T-helper 2 cell treated with Interferon-gamma antibody and Interleukin-4, amounts not matched to agents 5 μg/mL and 100 μg/mL, for 36 hours (primary cell): Measurements from ENCODE around the gene IFT22.
A peak's percentile ranks its signal among the peaks of the same experiment; 100 is the strongest.
"Not testable (repeated sequence)": the region's sequence is repeated elsewhere in the genome, so short reads cannot be mapped to it uniquely, and the experiment has no call there.

ENCODE experiments used
- DNase-seq: peaks from one replicate; pipeline ENCODE4 v3.0.0; 2021; ENCODE audit warnings: low spot score
- H3K27ac Mint-ChIP-seq: one replicate; pipeline ENCODE4 v1.8.0; 2021; ENCODE audit warnings: mild to moderate bottlenecking, mixed read lengths
- H3K27me3 Mint-ChIP-seq: one replicate; pipeline ENCODE4 v1.8.0; 2021; ENCODE audit warnings: low read depth, mixed read lengths
- H3K36me3 Mint-ChIP-seq: one replicate; pipeline ENCODE4 v1.8.0; 2021; ENCODE audit warnings: low read depth, mixed read lengths
- H3K4me1 Mint-ChIP-seq: one replicate; pipeline ENCODE4 v1.8.0; 2021; ENCODE audit warnings: low read depth, mixed read lengths
- H3K4me3 Mint-ChIP-seq: one replicate; pipeline ENCODE4 v1.8.0; 2022; ENCODE audit warnings: mild to moderate bottlenecking, moderate library complexity, mixed read lengths
- H3K9me3 Mint-ChIP-seq: one replicate; pipeline ENCODE4 v1.8.0; 2021; ENCODE audit warnings: mixed read lengths

IFT22 gene

GRCh38 chr7:101321491-101322401, at the start of gene IFT22:
Gene IFT22, minus strand, starts transcription at chr7:101321812. Its CDS starts 103 bp downstream, at chr7:101321709.
- Mint-ChIP-seq H3K9me3 (no peaks in the 10 kb centered on the region), H3K4me1 (peaks cover 9% of the 10 kb centered on the region), H3K36me3 (no peaks in the 10 kb centered on the region), H3K27ac (peak within 1 kb of the TSS; percentile 85), H3K27me3 (peaks cover 2% of the 10 kb centered on the region), H3K4me3 (peak within 1 kb of the TSS; percentile 93)
- DNase-seq: peak; percentile 84

GRCh38 chr7:101370836-101371235, 49.2 kb upstream of the IFT22 start:
- Mint-ChIP-seq H3K4me3 (no peak overlapping the region), H3K27me3 (peaks cover 33% of the 10 kb centered on the region), H3K36me3 (no peaks in the 10 kb centered on the region), H3K4me1 (peaks cover 7% of the 10 kb centered on the region), H3K9me3 (no peaks in the 10 kb centered on the region), H3K27ac (no peak overlapping the region)
- DNase-seq: no peak

DNA sequence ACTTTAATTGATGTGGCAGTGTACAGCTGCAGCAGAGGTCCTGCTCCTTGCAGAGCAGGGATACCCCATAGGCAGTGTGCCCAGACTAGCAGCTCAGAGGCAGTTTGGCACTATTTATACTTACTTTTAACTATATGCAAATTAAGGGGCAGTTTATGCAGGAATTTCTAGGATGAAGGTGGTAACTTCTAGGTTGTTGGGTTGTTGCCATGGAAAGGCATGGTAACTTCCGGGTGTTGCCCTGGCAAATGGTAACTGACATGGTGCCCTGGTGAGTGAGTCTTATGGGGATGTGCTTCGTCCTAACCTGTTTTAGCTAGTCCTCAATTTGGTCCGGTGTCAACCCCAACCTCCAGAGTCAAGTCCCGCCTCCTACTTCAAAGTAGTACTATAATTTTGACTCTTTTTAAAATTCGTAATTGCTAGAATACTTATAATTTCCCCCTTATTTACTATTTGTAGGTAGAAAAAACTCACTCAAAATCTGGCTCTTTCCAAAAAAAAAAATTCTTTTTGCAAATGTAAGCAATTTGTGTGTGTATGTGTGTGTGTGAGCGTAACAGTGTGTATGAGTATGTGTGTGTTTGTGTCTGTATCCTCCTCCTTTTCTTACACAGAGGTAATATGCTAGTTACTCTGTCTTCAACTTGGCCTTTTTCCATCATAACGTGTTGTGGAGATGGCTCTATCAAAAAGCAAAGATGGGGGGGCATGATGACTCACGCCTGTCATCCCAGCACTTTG, 47.0 kb upstream of the IFT22 start:
- Mint-ChIP-seq H3K27ac (no peak overlapping the region), H3K27me3 (peaks cover 37% of the 10 kb centered on the region), H3K4me1 (peaks cover 9% of the 10 kb centered on the region), H3K9me3 (no peaks in the 10 kb centered on the region), H3K36me3 (no peaks in the 10 kb centered on the region), H3K4me3 (no peak overlapping the region)
- DNase-seq: no peak

- Mint-ChIP-seq H3K36me3 (no peaks in the 10 kb centered on the region), H3K4me1 (peaks cover 9% of the 10 kb centered on the region), H3K9me3 (no peaks in the 10 kb centered on the region), H3K27ac (no peak overlapping the region), H3K4me3 (no peak overlapping the region), H3K27me3 (peaks cover 34% of the 10 kb centered on the region)
- no peak for DNase-seq
Measured at GRCh38 chr7:101367676-101368075, 46.1 kb upstream of the IFT22 start.

GRCh38 chr7:101365956-101366355, 44.3 kb upstream of the IFT22 start:
- H3K9me3 Mint-ChIP-seq: no peaks in the 10 kb centered on the region
- peaks cover 37% of the 10 kb centered on the region for H3K27me3 Mint-ChIP-seq
- no peak overlapping the region for H3K4me3 Mint-ChIP-seq
- no peaks in the 10 kb centered on the region for H3K36me3 Mint-ChIP-seq
- no peak overlapping the region for H3K27ac Mint-ChIP-seq
- no peak for DNase-seq
- peaks cover 9% of the 10 kb centered on the region for H3K4me1 Mint-ChIP-seq

GRCh38 chr7:101363734-101364374, 42.2 kb upstream of the IFT22 start:
- Mint-ChIP-seq H3K36me3 (no peaks in the 10 kb centered on the region), H3K27ac (no peak overlapping the region), H3K4me3 (no peak overlapping the region), H3K27me3 (peaks cover 30% of the 10 kb centered on the region), H3K9me3 (no peaks in the 10 kb centered on the region), H3K4me1 (peaks cover 6% of the 10 kb centered on the region)
- DNase-seq: peak; percentile 68

GRCh38 chr7:101363196-101363733, 41.7 kb upstream of the IFT22 start:
- Mint-ChIP-seq H3K27me3 (peaks cover 28% of the 10 kb centered on the region), H3K27ac (no peak overlapping the region), H3K36me3 (no peaks in the 10 kb centered on the region), H3K4me1 (peaks cover 6% of the 10 kb centered on the region), H3K4me3 (no peak overlapping the region), H3K9me3 (no peaks in the 10 kb centered on the region)
- no peak for DNase-seq

DNA sequence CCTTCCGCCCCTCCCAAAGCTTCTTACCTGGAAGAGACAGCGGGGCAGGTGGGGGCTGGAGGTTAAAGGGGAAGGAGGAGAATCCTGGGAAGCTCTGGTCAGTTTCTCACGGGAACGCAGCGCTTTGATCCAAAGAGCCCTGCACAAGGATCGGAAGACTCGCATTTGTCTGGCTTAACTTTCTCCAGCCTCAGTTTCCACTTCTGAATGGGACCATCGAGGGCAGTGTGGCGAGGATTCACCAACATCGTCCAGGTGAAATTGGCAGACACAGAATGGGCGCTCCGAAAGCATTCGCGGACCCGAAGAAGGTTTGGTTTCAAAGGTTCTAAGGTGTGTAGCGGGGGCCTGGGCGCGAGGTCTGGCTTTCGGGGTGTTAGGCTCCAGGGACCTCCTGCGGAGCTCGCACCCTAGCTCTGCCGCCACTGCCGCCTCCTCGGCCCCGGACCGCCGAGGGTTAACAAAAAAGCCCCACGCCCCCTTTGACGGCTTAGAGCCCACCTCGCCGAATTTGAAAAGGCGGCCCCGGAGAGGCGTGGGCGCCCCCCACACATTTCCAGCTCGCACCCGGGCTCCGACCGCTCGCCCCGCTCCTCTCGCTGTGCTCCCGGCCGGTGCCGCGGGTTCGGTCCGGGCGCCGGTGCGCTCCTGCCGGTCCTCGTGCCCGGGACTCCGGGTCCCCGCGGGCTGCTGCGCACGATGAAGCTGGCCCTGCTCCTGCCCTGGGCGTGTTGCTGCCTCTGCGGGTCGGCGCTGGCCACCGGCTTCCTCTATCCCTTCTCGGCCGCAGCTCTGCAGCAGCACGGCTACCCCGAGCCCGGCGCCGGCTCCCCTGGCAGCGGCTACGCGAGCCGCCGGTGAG, 41.0 kb upstream of the IFT22 start, which contains the start of gene COL26A1:
COL26A1 (plus strand) TSS at position 542 of the 862 bp plus-strand sequence; CDS start at position 700, 158 bp downstream.
- Mint-ChIP-seq H3K4me3 (peak within 1 kb of the TSS; percentile 26), H3K4me1 (peaks cover 2% of the 10 kb centered on the region), H3K36me3 (no peaks in the 10 kb centered on the region), H3K9me3 (no peaks in the 10 kb centered on the region), H3K27me3 (peaks cover 24% of the 10 kb centered on the region), H3K27ac (no peak within 1 kb of the TSS)
- no peak for DNase-seq

GRCh38 chr7:101357433-101357832, 35.8 kb upstream of the IFT22 start:
- Mint-ChIP-seq H3K9me3 (no peaks in the 10 kb centered on the region), H3K27ac (no peak overlapping the region), H3K27me3 (peaks cover 15% of the 10 kb centered on the region), H3K4me3 (no peak overlapping the region), H3K4me1 (peaks cover 7% of the 10 kb centered on the region), H3K36me3 (no peaks in the 10 kb centered on the region)
- no peak for DNase-seq

DNA sequence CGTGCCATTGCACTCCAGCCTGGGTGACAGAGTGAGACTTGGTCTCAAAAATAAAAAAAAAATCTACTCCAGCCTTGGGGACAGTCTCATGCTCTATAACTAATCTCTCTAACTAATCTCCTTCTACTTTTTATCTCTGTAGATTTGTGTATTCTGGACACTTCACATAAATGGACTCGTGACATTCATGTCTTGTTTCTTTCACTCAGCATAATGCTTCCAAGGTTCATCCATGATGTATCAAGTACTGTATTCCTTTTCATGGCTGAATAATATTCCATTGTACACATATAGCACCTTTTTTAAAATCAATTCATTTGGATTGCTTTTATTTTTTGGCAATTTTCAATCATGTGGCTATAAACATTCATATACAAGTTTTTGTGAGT, 31.3 kb upstream of the IFT22 start:
- Mint-ChIP-seq H3K4me3 (no peak overlapping the region), H3K36me3 (peaks cover 3% of the 10 kb centered on the region), H3K27ac (no peak overlapping the region), H3K4me1 (peaks cover 14% of the 10 kb centered on the region), H3K27me3 (peaks cover 7% of the 10 kb centered on the region), H3K9me3 (no peaks in the 10 kb centered on the region)
- no peak for DNase-seq

- not testable (repeated sequence) for DNase-seq, H3K9me3 Mint-ChIP-seq, H3K36me3 Mint-ChIP-seq, H3K4me3 Mint-ChIP-seq, H3K27me3 Mint-ChIP-seq, H3K27ac Mint-ChIP-seq
- peaks cover 14% of the 10 kb centered on the region for H3K4me1 Mint-ChIP-seq
Measured at GRCh38 chr7:101349300-101349699, 27.7 kb upstream of the IFT22 start.

GRCh38 chr7:101348456-101349067, 26.9 kb upstream of the IFT22 start:
- not testable (repeated sequence) for H3K36me3 Mint-ChIP-seq, DNase-seq, H3K27me3 Mint-ChIP-seq, H3K27ac Mint-ChIP-seq, H3K4me3 Mint-ChIP-seq, H3K9me3 Mint-ChIP-seq
- H3K4me1 Mint-ChIP-seq: peaks cover 14% of the 10 kb centered on the region

DNA sequence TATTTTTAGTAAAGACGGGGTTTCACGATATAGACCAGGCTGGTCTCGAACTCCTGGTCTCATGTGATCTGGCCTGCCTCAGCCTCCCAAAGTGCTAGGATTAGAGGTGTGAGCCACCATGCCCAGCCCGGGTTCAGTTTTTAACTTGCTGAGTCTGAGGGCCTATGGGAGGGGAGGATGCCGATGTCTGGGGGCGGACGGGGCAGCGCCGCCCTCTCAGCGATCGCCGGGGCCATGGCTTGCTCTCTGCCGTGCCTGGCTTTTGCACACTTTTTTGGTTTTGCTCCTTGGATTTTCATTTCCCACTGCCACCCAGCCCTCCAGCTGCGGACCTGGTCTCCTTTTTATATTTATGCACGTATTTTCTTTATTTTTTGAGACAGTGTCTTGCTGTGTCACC, 25.9 kb upstream of the IFT22 start:
- Mint-ChIP-seq H3K27me3 (no peaks in the 10 kb centered on the region), H3K9me3 (no peaks in the 10 kb centered on the region), H3K4me1 (peaks cover 8% of the 10 kb centered on the region), H3K36me3 (peaks cover 3% of the 10 kb centered on the region), H3K4me3 (no peak overlapping the region), H3K27ac (no peak overlapping the region)
- no peak for DNase-seq
